HepG2 (cell line): Measurements from ENCODE around the gene DERL2. TPM values are rescaled to one million over a fixed set of nuclear protein-coding genes. Genes with fewer than 3 reads are reported as not detected.

Source experiments
- BRD4 ChIP-seq: sonication (generic); formaldehyde crosslinking; IDR thresholded peaks from 2 replicates; pipeline ENCODE4 v1.4.0; 2020; ENCODE audit warnings: missing genetic modification reagents
- HNRNPUL1 ChIP-seq: fragments of 200-400 bp; formaldehyde crosslinking; IDR thresholded peaks from 2 replicates; pipeline ENCODE4 v1.6.1; 2017; ENCODE audit warnings: low read depth, mild to moderate bottlenecking, low read length, moderate library complexity
- KDM3A ChIP-seq: IDR thresholded peaks from 2 replicates; pipeline ENCODE4 v1.6.1; 2018; ENCODE audit warnings: low read depth, missing compliant biosample characterization
- KDM5B ChIP-seq: sonication (generic); formaldehyde crosslinking; IDR thresholded peaks from 2 replicates; pipeline ENCODE4 v1.4.0; 2020; ENCODE audit warnings: missing genetic modification reagents, mild to moderate bottlenecking, borderline replicate concordance
- MEIS1 ChIP-seq: sonication (generic); formaldehyde crosslinking; IDR thresholded peaks from 2 replicates; pipeline ENCODE4 v1.9.0; 2021; ENCODE audit warnings: mild to moderate bottlenecking, missing genetic modification reagents, moderate library complexity, borderline replicate concordance
- PAX8 ChIP-seq: sonication (generic); formaldehyde crosslinking; IDR thresholded peaks from 2 replicates; pipeline ENCODE4 v1.8.0; 2022; ENCODE audit warnings: mild to moderate bottlenecking, missing genetic modification reagents, borderline replicate concordance
- PLRG1 ChIP-seq: fragments of 450-650 bp; conservative IDR thresholded peaks from 2 replicates; pipeline ENCODE4 v1.6.1; 2016
- SALL1 ChIP-seq: sonication (generic); formaldehyde crosslinking; IDR thresholded peaks from 2 replicates; pipeline ENCODE4 v1.8.0; 2022; ENCODE audit warnings: mild to moderate bottlenecking, missing genetic modification reagents
- ZNF292 ChIP-seq: sonication (generic); formaldehyde crosslinking; IDR thresholded peaks from 2 replicates; pipeline ENCODE4 v1.8.1; 2022; ENCODE audit warnings: mild to moderate bottlenecking, low read depth, missing genetic modification reagents, borderline replicate concordance
- ZNF564 ChIP-seq: sonication (generic); formaldehyde crosslinking; IDR thresholded peaks from 2 replicates; pipeline ENCODE4 v1.8.1; 2023; ENCODE audit warnings: mild to moderate bottlenecking, missing genetic modification reagents
- ZNF605 ChIP-seq: sonication (generic); formaldehyde crosslinking; IDR thresholded peaks from 2 replicates; pipeline ENCODE4 v1.8.0; 2022; ENCODE audit warnings: mild to moderate bottlenecking, missing genetic modification reagents
- ZNF615 ChIP-seq: sonication (generic); formaldehyde crosslinking; IDR thresholded peaks from 2 replicates; pipeline ENCODE4 v1.5.0; 2020; ENCODE audit warnings: mild to moderate bottlenecking, missing genetic modification reagents, borderline replicate concordance
- polyA plus RNA-seq, 8 experiments: library from polyadenylated mRNA; depleted of rRNA in 3 of 8; stranded (reverse) in 7 of 8; unstranded in 1 of 8; fragments of >200 nt; fragmentation: Illumina TruSeq in 4 of 8; extraction: Trizol in 4 of 8; gene quantifications; 2 replicates each; pipeline versions ENCODE4 v1.2.1 to v1.2.3, GENCODE V29; 2011 to 2016; ENCODE audit warnings: low read depth in 4 of 8, missing spikeins in 1 of 8, mixed read lengths in 1 of 8; ENCODE audit not compliant: insufficient read depth in 1 of 8
- total RNA-seq, 5 experiments: library from RNA; depleted of rRNA; stranded (reverse); fragments of >200 nt; fragmentation: Illumina TruSeq; extraction: Trizol; gene quantifications; 2 replicates each; pipeline ENCODE4 v1.2.3, GENCODE V29; 2016; ENCODE audit warnings: low read depth in 1 of 5
- TF ChIP-seq, protein P1 (sequence below): sonication (generic); formaldehyde crosslinking; IDR thresholded peaks from 2 replicates; pipeline ENCODE4 v1.5.1; 2020; ENCODE audit warnings: missing genetic modification reagents, mild to moderate bottlenecking, borderline replicate concordance
- TF ChIP-seq, protein P2 (sequence below): sonication (generic); formaldehyde crosslinking; IDR thresholded peaks from 2 replicates; pipeline ENCODE4 v1.4.0; 2020; ENCODE audit warnings: missing genetic modification reagents, mild to moderate bottlenecking, borderline replicate concordance
- TF ChIP-seq, protein P3 (sequence below): sonication (generic); formaldehyde crosslinking; IDR thresholded peaks from 2 replicates; pipeline ENCODE4 v1.4.0; 2020; ENCODE audit warnings: mild to moderate bottlenecking, missing genetic modification reagents
- TF ChIP-seq, protein P4 (sequence below): sonication (generic); formaldehyde crosslinking; IDR thresholded peaks from 2 replicates; pipeline ENCODE4 v1.4.0; 2020; ENCODE audit warnings: missing genetic modification reagents, borderline replicate concordance

Gene DERL2
- total and polyA plus RNA-seq, 2 of the 13 experiments (the other 11 are each of a cell fraction or from before 2014, with no cell fraction given): 59.3 to 65.2 TPM

DNA sequence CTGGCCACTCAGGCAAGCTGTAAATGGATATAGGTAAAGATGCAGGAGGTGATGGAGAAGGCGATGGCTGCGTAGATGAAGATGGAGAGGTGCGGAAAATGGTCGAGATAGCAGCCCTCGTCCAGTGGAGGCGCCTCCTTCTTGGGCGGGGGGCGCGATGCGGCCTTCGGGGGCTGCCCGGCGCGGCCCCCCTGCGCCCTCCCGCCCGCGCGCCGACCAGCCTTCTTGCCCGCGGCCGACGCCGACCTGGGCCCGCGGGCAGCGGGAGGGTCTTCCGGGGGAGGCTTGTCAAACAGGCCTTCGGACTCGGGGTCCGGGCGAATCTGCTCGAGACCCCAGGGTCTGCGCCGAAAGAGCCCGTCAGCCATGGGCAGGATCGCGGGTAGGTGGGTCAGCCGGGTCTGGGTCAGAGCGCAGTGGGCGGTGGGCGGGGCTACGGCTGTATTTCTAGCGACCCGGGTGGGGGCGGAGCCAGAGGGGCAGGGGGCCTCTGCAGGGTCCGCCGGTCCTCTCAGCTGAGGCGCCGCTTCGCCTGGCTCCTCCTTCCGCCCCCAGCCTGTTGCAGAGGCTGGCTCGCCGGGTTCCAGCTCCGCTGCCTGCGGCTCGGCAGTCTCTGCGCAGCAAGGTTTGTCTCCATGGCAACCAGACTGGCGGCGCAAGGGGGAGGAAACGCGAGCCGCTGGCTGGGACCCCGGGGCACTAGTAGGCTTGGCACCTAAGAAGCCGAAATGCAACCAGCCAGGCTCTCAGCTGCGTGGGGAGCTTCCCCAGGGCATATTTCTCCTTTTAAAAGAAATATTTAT, 14.8 kb upstream of the DERL2 start (continued):
- peak; percentile 63; the same call in 1 of the 2 replicates for TF ChIP-seq ZNF605 (CRISPR knock-in tag)
- TF ChIP-seq PLRG1: no peak
- peak; percentile 74; the same call in 1 of the 2 replicates for TF ChIP-seq ZNF292
- TF ChIP-seq KDM5B (CRISPR knock-in tag): peak; percentile 70; the same call in 1 of the 2 replicates
- TF ChIP-seq HNRNPUL1: no peak
- TF ChIP-seq BRD4: no peak
- TF ChIP-seq ZNF564: no peak
- TF ChIP-seq, protein P1, sequence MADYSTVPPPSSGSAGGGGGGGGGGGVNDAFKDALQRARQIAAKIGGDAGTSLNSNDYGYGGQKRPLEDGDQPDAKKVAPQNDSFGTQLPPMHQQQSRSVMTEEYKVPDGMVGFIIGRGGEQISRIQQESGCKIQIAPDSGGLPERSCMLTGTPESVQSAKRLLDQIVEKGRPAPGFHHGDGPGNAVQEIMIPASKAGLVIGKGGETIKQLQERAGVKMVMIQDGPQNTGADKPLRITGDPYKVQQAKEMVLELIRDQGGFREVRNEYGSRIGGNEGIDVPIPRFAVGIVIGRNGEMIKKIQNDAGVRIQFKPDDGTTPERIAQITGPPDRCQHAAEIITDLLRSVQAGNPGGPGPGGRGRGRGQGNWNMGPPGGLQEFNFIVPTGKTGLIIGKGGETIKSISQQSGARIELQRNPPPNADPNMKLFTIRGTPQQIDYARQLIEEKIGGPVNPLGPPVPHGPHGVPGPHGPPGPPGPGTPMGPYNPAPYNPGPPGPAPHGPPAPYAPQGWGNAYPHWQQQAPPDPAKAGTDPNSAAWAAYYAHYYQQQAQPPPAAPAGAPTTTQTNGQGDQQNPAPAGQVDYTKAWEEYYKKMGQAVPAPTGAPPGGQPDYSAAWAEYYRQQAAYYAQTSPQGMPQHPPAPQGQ (CRISPR knock-in tag): no peak
- TF ChIP-seq, protein P2, sequence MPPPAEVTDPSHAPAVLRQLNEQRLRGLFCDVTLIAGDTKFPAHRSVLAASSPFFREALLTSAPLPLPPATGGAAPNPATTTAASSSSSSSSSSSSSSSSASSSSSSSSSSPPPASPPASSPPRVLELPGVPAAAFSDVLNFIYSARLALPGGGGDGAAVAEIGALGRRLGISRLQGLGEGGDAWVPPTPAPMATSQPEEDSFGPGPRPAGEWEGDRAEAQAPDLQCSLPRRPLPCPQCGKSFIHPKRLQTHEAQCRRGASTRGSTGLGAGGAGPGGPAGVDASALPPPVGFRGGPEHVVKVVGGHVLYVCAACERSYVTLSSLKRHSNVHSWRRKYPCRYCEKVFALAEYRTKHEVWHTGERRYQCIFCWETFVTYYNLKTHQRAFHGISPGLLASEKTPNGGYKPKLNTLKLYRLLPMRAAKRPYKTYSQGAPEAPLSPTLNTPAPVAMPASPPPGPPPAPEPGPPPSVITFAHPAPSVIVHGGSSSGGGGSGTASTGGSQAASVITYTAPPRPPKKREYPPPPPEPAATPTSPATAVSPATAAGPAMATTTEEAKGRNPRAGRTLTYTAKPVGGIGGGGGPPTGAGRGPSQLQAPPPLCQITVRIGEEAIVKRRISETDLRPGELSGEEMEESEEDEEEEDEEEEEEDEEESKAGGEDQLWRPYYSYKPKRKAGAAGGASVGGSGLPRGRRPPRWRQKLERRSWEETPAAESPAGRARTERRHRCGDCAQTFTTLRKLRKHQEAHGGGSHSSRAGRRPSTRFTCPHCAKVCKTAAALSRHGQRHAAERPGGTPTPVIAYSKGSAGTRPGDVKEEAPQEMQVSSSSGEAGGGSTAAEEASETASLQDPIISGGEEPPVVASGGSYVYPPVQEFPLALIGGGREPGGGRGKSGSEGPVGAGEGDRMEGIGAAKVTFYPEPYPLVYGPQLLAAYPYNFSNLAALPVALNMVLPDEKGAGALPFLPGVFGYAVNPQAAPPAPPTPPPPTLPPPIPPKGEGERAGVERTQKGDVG (CRISPR knock-in tag): no peak
- peak; percentile 75 for TF ChIP-seq SALL1 (CRISPR knock-in tag)
- TF ChIP-seq KDM3A (CRISPR knock-in tag): peak; percentile 55; the same call in 1 of the 2 replicates
- TF ChIP-seq, protein P3, sequence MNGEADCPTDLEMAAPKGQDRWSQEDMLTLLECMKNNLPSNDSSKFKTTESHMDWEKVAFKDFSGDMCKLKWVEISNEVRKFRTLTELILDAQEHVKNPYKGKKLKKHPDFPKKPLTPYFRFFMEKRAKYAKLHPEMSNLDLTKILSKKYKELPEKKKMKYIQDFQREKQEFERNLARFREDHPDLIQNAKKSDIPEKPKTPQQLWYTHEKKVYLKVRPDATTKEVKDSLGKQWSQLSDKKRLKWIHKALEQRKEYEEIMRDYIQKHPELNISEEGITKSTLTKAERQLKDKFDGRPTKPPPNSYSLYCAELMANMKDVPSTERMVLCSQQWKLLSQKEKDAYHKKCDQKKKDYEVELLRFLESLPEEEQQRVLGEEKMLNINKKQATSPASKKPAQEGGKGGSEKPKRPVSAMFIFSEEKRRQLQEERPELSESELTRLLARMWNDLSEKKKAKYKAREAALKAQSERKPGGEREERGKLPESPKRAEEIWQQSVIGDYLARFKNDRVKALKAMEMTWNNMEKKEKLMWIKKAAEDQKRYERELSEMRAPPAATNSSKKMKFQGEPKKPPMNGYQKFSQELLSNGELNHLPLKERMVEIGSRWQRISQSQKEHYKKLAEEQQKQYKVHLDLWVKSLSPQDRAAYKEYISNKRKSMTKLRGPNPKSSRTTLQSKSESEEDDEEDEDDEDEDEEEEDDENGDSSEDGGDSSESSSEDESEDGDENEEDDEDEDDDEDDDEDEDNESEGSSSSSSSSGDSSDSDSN: peak; percentile 49
- TF ChIP-seq PAX8 (CRISPR knock-in tag): no peak
- TF ChIP-seq ZNF615: no peak
- no peak for TF ChIP-seq MEIS1 (CRISPR knock-in tag)
- TF ChIP-seq, protein P4, sequence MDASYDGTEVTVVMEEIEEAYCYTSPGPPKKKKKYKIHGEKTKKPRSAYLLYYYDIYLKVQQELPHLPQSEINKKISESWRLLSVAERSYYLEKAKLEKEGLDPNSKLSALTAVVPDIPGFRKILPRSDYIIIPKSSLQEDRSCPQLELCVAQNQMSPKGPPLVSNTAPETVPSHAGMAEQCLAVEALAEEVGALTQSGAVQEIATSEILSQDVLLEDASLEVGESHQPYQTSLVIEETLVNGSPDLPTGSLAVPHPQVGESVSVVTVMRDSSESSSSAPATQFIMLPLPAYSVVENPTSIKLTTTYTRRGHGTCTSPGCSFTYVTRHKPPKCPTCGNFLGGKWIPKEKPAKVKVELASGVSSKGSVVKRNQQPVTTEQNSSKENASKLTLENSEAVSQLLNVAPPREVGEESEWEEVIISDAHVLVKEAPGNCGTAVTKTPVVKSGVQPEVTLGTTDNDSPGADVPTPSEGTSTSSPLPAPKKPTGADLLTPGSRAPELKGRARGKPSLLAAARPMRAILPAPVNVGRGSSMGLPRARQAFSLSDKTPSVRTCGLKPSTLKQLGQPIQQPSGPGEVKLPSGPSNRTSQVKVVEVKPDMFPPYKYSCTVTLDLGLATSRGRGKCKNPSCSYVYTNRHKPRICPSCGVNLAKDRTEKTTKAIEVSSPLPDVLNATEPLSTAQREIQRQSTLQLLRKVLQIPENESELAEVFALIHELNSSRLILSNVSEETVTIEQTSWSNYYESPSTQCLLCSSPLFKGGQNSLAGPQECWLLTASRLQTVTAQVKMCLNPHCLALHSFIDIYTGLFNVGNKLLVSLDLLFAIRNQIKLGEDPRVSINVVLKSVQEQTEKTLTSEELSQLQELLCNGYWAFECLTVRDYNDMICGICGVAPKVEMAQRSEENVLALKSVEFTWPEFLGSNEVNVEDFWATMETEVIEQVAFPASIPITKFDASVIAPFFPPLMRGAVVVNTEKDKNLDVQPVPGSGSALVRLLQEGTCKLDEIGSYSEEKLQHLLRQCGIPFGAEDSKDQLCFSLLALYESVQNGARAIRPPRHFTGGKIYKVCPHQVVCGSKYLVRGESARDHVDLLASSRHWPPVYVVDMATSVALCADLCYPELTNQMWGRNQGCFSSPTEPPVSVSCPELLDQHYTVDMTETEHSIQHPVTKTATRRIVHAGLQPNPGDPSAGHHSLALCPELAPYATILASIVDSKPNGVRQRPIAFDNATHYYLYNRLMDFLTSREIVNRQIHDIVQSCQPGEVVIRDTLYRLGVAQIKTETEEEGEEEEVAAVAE (CRISPR knock-in tag): no peak
